ENCODE measurements around the gene CHD9NB.

Gene CHD9NB

DNA sequence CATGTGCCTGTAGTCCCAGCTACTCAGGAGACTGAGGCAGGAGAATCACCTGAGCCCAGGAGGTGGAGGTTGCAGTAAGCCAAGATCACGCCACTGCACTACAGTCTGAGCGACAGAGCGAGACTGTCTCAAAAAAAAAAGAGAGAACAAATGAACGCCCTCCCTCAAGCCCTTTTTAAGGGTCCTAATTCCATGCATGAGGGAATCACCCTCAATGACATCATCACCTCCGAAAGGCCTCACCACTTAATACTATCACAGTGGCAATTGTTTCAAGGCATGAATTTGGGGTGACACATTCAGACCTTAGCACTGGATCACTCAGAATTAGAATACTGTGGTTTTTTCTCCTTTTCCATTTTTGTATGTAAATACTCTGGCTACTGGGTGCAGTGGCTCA is 57.8 kb downstream of the CHD9NB start:
- TF ChIP-seq, protein P1, sequence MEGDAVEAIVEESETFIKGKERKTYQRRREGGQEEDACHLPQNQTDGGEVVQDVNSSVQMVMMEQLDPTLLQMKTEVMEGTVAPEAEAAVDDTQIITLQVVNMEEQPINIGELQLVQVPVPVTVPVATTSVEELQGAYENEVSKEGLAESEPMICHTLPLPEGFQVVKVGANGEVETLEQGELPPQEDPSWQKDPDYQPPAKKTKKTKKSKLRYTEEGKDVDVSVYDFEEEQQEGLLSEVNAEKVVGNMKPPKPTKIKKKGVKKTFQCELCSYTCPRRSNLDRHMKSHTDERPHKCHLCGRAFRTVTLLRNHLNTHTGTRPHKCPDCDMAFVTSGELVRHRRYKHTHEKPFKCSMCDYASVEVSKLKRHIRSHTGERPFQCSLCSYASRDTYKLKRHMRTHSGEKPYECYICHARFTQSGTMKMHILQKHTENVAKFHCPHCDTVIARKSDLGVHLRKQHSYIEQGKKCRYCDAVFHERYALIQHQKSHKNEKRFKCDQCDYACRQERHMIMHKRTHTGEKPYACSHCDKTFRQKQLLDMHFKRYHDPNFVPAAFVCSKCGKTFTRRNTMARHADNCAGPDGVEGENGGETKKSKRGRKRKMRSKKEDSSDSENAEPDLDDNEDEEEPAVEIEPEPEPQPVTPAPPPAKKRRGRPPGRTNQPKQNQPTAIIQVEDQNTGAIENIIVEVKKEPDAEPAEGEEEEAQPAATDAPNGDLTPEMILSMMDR (IDR thresholded peaks at IDR 0.05; ENCODE audit: low read depth, low read length, missing control alignments), result no peak
- H3K4me3 ChIP-seq (replicated peaks; ENCODE audit: low read depth, low read length), result no peak overlapping the region
- no peak for DNase-seq (ENCODE audit: extremely low read depth, low read depth)

DNA sequence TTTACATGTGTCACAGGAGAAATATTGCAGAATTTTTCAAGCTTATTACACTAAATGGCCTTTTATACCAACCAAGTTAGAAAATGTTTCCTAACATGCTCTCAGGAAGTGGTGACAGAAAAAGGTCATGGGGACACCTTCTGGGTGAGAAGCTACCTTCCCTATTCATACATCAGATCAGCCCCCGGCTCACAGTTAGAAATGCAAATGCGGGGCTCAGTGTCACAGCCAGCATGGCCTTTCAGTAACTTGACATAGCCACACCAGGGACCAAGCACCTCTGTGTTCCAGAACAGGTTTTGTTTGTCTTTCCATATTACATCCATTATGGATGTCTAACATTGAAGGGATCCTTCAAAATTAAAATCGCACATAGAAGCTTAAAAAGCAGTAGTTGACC is 59.5 kb downstream of the CHD9NB start:
- no peak overlapping the region for H3K4me3 ChIP-seq (replicated peaks; ENCODE audit: low read depth, low read length)
- DNase-seq (ENCODE audit: extremely low read depth, low read depth), result no peak
- TF ChIP-seq, protein P1 (IDR thresholded peaks at IDR 0.05; ENCODE audit: low read depth, low read length, missing control alignments), result no peak

DNA sequence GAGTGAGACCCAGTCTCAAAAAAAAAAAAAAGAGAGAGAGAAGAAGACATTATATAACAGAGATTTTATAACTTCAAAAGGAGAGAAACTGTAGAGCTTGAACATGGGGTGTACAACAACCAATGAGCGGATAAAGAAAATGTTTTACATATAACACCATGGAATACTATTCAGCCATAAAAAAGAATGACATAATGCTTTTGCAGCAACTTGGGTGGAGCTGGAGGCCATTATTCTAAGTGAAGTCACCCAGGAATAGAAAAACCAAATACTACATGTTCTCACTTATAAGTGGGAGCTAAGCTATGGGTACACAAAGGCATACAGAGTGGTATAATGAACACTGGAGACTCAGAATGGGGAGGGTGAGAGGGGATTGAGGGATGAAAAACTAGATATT is 61.1 kb downstream of the CHD9NB start:
- DNase-seq (ENCODE audit: extremely low read depth, low read depth), result no peak
- H3K4me3 ChIP-seq (replicated peaks; ENCODE audit: low read depth, low read length), result no peak overlapping the region
- TF ChIP-seq, protein P1 (IDR thresholded peaks at IDR 0.05; ENCODE audit: low read depth, low read length, missing control alignments), result no peak

Data from HFF-Myc (cell line).